ENCODE results near the gene CCDC50.

DNA sequence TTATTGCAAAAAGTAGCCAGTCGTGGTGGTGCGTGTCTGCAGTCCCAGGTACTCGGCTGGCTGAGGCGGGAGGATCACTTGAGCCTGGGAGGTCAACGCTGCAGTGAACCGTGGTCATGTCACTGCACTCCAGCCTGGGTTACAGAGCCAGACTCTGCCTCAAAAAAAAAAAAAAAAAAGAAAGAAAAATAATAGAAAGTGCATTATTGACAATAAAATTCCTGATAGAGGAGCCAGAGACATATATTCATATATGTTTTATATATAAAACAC lies 88.2 kb downstream of the CCDC50 start:
- TF ChIP-seq, protein P1, sequence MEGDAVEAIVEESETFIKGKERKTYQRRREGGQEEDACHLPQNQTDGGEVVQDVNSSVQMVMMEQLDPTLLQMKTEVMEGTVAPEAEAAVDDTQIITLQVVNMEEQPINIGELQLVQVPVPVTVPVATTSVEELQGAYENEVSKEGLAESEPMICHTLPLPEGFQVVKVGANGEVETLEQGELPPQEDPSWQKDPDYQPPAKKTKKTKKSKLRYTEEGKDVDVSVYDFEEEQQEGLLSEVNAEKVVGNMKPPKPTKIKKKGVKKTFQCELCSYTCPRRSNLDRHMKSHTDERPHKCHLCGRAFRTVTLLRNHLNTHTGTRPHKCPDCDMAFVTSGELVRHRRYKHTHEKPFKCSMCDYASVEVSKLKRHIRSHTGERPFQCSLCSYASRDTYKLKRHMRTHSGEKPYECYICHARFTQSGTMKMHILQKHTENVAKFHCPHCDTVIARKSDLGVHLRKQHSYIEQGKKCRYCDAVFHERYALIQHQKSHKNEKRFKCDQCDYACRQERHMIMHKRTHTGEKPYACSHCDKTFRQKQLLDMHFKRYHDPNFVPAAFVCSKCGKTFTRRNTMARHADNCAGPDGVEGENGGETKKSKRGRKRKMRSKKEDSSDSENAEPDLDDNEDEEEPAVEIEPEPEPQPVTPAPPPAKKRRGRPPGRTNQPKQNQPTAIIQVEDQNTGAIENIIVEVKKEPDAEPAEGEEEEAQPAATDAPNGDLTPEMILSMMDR (IDR thresholded peaks at IDR 0.05) = no peak
- TF ChIP-seq EZH2phosphoT487 (IDR thresholded peaks at IDR 0.05) (no peak), EZH2 (IDR thresholded peaks at IDR 0.05) (no peak)

Measured in neural progenitor cell (in vitro differentiated cells).